Measurements from ENCODE around the gene CYP17A1.
"Not testable (repeated sequence)": the region's sequence is repeated elsewhere in the genome, so short reads cannot be mapped to it uniquely, and the experiment has no call there.

The CYP17A1 gene

DNA sequence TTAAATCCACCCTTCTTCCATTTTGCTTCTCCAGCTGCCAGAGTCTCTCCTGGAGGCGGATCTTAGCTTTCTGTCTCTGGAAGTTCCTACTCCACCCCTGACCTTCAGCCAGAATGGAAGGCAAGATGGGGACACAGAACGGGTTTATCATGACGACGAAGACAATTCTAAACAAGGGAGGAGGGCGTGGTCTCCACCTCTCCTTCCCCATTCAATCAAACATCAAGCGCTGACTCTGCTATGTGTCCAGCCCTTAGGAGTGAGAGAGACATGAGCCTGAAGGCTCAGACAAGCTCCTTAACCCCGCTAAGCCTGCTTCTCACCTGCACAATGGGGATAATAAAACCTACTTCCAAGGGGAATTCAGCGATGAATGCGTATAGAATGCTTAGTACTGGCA lies 3.1 kb downstream of the CYP17A1 start:
- DNase-seq (ENCODE audit: low spot score) = no peak

DNA sequence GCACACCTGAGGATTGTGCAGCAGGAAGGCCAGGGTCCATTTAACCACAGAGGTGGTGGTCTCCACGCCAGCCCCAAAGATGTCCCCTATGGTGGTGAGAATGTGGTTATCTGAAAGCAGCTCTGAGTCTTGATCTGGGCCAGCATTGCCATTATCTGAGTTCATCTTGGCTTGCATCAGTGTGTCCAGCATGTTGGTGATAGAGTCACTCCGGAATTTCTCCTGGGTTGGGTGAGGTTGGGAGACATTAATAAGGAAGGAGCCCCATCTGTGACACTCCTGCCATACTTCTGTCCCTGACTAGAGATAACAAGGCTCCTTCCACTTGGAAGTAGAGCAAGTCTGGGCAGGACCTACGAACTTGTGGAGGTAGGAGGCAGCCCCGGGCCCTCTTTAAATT lies 4.2 kb downstream of the CYP17A1 start:
- no peak for DNase-seq (ENCODE audit: low spot score)

GRCh38 chr10:102832248-102832647 lies 5.0 kb downstream of the CYP17A1 start:
- DNase-seq (ENCODE audit: low spot score) = no peak

GRCh38 chr10:102831322-102832071 lies 5.7 kb downstream of the CYP17A1 start:
- DNase-seq (ENCODE audit: low spot score) = no peak

DNA sequence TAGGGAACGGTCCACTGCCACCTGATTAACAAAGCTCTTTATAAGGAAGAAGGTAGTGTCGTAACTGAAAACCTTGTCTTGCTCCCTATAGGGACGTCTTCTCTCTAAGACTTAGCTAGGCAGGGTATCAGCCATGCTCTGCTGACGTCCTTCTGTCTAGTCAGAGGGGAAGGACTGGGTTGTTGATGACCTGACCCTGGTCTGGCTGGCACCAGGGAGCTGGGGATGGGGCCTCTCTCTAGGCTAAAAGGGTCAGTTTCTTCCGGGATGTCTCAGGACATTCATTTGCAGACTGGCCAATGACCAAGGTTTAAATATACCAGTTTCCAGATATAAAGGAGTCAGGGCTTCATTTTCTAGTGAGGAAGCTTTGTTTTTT lies 9.6 kb downstream of the CYP17A1 start:
- DNase-seq (ENCODE audit: low spot score) = no peak

DNA sequence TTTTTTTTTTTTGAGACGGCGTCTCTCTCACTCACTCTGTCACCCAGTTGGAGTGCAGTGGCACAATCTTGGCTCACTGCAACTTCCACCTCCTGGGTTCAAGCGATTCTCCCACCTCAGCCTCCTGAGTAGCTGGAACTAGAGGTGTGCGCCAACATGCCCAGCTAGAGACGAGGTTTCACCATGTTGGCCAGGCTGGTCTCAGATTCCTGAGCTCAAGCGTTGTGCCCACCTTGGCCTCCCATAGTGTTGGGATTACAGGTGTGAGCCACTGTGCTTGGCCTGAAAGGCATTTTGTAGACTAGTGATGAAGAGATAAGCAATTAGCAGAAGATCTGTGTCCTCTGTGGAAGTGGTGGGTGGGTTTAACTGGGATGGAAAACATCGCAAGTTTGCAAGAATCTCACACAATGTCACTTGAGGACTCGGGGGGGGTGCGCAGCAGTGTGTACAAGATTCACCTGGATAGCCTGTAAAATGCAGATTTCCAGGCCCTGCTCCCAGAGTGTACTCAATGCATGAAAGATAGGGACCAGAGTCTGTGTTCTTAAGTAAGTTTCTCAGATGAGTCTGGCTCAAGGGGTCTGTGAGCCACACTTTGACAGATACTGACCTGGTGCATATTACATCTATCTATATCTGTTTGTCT lies 10.9 kb downstream of the CYP17A1 start:
- DNase-seq (ENCODE audit: low spot score) = no peak

DNA sequence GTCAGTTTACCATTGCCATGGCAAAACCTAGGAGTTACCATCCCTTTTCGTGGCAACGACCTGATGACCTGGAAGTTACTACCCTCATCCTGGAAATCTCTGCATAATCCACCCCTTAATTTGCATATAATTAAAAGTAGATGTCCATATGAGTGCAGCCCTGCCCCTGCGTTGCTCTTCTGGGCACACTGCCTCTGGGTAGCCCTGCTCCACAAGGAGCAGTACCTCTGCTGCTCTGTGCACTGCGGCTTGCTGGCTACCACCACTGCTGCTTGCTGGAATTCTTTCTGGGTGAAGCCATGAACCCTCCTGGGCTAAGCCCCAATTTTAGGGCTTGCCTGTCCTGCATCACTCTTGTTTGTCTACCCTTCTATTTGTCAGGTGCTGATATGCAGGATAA lies 12.5 kb downstream of the CYP17A1 start:
- DNase-seq (ENCODE audit: low spot score) = no peak

DNA sequence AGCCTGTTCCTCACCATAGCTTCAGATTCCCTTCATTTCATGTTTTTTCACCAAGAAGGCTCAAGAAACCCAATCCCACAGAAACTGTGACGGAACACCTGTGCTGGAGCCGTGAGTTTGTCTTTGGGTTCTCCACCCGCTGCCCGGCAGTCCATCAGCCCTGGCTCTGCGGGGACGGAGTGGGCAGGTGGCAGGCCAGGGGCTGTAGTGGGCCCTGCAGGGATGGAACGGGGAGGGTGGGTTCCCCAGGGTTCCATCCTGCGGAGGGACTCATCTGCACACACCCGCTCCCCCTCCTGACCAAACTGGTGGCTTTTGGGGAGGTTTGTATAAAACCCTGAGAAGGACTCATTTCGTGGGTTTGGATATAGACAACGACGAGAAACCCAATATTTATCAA lies 15.0 kb downstream of the CYP17A1 start:
- no peak for DNase-seq (ENCODE audit: low spot score)

GRCh38 chr10:102820008-102820407 lies 17.2 kb downstream of the CYP17A1 start:
- not testable (repeated sequence) for DNase-seq (ENCODE audit: low spot score)

GRCh38 chr10:102819054-102819453 lies 18.2 kb downstream of the CYP17A1 start:
- no peak for DNase-seq (ENCODE audit: low spot score)

GRCh38 chr10:102817175-102817574 lies 20.0 kb downstream of the CYP17A1 start:
- no peak for DNase-seq (ENCODE audit: low spot score)

GRCh38 chr10:102815790-102816549 lies 21.2 kb downstream of the CYP17A1 start:
- no peak for DNase-seq (ENCODE audit: low spot score)

DNA sequence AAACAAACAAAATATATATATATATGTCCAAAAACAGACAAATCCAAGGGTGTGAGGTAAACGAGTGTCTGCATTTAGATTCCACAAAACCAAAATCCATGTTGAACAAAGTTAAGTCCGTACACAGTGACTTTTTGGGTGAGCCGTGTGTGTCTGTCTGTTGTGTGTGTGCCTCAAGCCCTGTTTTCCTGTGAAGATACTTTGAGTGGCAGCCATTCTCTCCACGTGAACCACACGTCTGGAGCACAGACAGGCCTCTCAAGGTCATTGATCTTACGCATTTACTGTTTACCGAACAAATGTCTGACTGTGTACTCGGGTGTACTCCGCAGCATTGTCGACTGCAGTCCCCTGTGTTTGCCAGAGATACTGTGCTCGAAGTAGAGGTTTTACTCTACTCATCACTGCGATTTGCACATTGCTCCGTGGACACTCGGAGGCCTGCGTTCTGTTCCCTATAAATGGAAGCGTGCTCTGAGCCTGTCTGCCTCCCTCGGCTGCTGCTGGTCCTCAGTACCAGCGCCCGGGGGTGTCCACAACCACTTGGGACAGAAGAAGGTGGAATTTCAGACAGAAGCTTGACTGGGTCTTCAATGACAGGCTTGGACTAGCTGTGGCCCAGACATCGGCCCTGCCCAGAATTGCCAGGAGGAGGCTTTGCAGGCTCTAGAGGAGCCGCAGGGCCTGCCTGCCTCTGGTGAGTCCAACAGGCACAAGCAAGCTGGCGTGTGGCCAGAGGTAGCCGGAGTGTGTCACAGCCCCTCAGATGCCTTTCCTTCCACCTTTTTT lies 22.1 kb downstream of the CYP17A1 start:
- DNase-seq (ENCODE audit: low spot score) = no peak

- DNase-seq (ENCODE audit: low spot score) = no peak
Measured at GRCh38 chr10:102814453-102814871, 22.8 kb downstream of the CYP17A1 start.

DNA sequence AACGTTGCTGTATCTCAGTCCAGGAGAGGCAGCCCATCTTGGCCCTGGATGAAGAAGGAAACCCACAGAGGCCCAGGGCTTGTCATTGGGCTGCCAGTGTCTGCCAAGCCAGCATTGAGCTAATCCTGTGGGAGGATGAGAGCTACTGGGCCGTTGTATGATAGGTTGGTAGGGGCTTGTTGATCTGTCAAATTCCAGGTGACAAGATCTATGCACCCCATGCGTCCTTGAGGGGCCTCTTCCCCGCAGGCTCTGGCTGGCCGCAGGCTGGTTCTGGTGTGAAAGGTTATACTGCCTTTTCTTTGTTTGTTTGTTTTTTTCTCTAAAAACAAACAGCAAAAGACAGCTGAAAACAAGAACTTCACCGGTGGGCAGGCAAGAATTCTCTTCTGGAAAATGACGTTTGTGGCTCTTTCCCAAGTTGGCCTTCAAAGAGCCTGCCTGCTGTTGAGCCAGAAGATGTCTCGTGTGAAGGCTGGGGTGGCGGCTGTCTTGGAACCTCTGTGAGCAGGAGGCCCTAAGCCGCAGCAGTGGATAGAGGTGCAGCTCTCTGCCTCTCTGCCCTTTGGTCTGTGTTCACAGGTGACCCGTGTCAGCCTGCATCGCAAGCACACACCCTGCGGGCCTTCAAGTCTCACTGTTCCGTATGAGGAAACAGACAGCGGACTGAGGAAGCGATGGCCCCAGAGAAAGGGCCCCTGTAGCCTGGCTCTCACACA lies 23.3 kb downstream of the CYP17A1 start:
- no peak for DNase-seq (ENCODE audit: low spot score)

DNA sequence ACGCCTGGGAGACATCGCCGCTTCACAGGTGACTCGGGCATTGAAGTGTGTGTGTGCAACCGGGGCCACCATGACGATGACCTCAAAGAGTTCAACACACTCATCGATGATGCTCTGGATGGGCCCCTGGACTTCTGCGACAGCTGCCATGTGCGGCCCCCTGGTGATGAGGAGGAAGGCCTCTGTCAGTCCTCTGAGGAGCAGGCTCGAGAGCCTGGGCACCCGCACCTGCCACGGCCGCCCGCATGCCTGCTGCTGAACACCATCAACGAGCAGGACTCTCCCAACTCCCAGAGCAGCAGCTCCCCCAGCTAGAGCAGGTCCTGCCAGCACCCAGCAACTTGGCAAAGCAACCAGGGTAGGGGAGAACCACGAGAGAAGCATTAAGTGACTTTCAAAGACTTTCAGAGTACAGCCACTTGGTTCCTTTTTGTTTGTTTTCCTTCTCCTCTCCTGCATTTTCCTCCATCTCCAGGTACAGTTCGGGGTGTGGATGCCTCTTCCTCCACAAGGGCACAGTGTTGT lies 24.1 kb downstream of the CYP17A1 start:
- DNase-seq (ENCODE audit: low spot score) = no peak

DNA sequence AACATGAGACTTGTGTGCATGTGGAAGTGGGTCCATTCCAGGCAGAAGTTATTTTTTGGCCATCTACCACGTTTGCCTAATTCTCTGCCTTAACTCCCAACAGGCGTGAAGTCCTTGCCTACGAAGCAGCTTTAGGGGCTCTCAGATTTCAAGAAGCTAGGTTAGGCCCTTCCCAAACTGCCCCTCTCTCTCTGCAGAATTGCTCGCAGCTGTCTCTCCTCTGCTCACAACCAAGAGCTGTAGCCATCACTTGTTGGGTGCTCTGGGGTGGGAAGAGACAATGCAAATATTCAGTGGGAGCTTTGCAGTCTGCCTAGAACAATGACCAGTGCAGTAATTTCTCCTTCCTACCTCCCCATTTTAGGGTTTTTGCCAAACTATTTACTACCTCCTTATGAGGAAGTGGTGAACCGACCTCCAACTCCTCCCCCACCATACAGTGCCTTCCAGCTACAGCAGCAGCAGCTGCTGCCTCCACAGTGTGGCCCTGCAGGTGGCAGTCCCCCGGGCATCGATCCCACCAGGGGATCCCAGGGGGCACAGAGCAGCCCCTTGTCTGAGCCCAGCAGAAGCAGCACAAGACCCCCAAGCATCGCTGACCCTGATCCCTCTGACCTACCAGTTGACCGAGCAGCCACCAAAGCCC lies 24.9 kb downstream of the CYP17A1 start:
- no peak for DNase-seq (ENCODE audit: low spot score)

DNA sequence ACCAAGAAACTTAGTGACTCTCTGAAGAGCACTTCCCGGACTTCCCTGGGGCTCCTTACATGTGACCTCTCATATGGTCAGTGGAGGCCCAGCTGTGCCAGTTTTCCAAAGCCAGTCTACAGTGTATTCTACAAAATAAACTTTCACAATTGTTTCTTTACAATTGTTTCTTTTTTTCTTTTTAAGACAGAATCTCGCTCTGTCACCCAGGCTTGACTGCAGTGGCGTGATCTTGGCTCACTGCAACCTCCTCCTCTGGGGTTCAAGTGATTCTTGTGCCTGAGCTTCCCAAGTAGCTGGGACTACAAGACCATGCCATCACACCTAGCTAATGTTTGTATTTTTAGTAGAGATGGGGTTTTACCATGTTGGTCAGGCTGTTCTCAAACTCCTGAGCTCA lies 25.9 kb downstream of the CYP17A1 start:
- DNase-seq (ENCODE audit: low spot score) = no peak

DNA sequence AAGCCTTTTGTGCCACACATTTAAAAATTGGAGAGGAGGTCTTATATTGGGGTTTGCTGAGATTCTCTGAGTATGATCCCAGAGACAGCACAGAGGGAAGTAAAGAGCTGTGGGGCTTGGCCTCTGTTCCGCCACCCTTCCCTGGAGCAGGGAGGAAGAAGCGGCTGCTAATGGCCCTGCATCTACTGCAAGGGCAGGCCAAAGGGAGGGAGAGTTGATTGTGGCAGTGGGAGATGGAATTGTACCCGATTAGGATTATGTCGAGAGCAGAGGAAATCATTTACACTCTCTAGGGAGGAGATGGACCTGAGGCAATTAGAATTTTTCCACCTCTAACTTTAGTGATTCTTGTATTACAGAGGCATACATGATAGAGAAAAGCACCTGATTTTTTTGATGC lies 28.8 kb downstream of the CYP17A1 start:
- no peak for DNase-seq (ENCODE audit: low spot score)

DNA sequence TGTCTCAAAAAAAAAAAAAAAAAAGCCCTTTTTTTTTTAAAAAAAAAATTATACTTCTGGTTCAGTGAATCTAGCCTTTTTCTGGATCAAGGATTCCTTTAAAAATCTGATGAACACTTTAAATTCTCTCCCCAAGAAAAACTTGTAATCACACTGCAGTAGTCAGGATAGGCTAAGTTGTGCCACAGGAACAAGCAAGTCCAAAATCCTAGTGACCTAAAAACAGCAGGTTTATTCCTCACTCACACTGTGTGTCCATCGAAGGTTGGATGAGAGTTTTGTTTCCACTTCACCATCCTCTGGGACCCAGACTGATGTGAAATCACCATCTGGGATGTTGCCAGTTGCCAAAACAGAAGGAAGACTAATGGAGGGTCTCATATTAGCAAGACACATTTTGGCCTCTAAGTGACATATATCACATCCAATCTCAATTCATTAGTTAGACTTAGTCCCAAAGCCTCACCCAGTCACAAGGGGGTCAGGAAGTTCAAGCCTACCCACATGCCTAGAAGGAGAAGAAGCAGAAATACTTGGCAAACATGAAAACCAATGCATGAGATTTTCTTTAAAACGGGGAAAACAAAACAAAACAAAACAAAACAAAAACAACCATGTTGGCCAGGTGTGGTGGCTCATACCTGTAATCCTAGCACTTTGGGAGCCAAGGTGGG lies 32.7 kb downstream of the CYP17A1 start:
- no peak for DNase-seq (ENCODE audit: low spot score)

Measured in D341Med (cell line).